ENCODE measurements around the gene CDR2. TPM values are rescaled to one million over a fixed set of nuclear protein-coding genes. Genes with fewer than 3 reads are reported as not detected.

CDR2 gene
- total and polyA plus RNA-seq, 9 of the 15 experiments (the other 6 are each of a cell fraction or from before 2014, with no cell fraction given): 4.6 to 30.3 (median 19.9) TPM

DNA sequence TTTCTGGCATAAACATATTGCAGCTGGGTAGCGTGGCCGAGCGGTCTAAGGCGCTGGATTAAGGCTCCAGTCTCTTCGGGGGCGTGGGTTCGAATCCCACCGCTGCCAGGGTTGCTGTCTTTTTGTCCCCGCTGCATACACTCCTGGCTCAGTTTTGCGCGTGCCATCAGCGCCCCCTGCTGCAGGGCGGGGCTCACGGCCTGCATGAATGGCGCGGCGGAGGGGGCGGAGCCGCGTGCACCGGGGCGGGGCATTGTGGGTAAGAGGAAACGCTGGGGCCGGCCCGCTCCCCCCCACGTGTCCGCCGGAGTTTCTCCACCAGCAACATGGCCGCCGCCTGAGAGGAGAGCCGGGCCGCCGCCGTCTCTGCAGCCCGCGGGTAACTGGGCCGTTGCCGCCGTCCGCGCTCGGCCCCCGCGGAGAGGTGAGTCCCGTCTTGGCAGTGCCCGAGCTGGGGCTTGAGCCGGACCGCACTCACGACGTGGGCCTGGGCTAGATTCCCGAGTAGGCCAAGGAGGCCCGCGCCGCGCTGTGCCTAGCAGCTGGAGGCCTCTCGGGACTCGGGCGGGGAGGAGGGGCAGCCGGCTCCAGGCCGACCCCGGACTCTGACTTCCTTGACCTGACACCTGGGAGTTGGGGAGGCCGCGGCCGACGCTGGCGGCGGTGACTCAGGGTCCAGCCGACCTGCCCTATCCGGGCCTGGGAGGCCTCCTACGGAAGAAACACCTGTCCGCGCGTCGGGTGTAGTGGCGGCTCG lies 77.1 kb downstream of the CDR2 start, which contains the start of gene POLR3E (continued):
- TF ChIP-seq, protein P1, sequence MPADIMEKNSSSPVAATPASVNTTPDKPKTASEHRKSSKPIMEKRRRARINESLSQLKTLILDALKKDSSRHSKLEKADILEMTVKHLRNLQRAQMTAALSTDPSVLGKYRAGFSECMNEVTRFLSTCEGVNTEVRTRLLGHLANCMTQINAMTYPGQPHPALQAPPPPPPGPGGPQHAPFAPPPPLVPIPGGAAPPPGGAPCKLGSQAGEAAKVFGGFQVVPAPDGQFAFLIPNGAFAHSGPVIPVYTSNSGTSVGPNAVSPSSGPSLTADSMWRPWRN (IDR thresholded peaks at IDR 0.05; ENCODE audit: low read depth): no peak
- TF ChIP-seq ILK (tag; IDR thresholded peaks at IDR 0.05; ENCODE audit: borderline replicate concordance, low read depth) (no peak), NRF1 (conservative IDR thresholded peaks at IDR 0.05 in 1 of 2, IDR thresholded peaks at IDR 0.05 in 1 of 2) (peak in 1 of 2 experiments; percentile 48; a peak in 3 of 4 replicates), SIN3B (IDR thresholded peaks at IDR 0.05; ENCODE audit: low read depth) (peak; percentile 78), ZNF253 (CRISPR knock-in tag; conservative IDR thresholded peaks at IDR 0.05) (no peak), PTBP1 (IDR thresholded peaks at IDR 0.05; ENCODE audit: low read depth, low read length) (no peak; the same call in 1 of the 2 replicates), BRF1 (IDR thresholded peaks at IDR 0.05; ENCODE audit: borderline replicate concordance, extremely low read depth, insufficient read length) (no peak), U2AF2 (optimal IDR thresholded peaks at IDR 0.05; ENCODE audit: low read depth, low read length) (no peak), LCOR (CRISPR knock-in tag; IDR thresholded peaks at IDR 0.05) (peak; percentile 98), CHD2 (IDR thresholded peaks at IDR 0.05; ENCODE audit: low read depth, low read length) (peak; percentile 62), CBX3 (IDR thresholded peaks at IDR 0.05; ENCODE audit: borderline replicate concordance in 1 of 2, low read length in 2 of 2) (peak in 1 of 2 experiments; percentile 68; a peak in 2 of 3 replicates), ESRRA (IDR thresholded peaks at IDR 0.05; ENCODE audit: borderline replicate concordance, low read depth) (peak; percentile 78; the same call in 1 of the 2 replicates), ARID2 (IDR thresholded peaks at IDR 0.05) (peak; percentile 83; the same call in 1 of the 2 replicates), RAD21 (CRISPR knock-in tag; conservative IDR thresholded peaks at IDR 0.05 in 1 of 2, IDR thresholded peaks at IDR 0.05 in 1 of 2) (peak; percentile 99), FOXK1 (CRISPR knock-in tag; IDR thresholded peaks at IDR 0.05; ENCODE audit: borderline replicate concordance) (0 out of 2 replicates have a peak, but pooled peaks have one; percentile 13), ZFP36 (IDR thresholded peaks at IDR 0.05; ENCODE audit: low read depth, low read length, partially characterized antibody) (peak; percentile 37), ZBTB43 (CRISPR knock-in tag; IDR thresholded peaks at IDR 0.05) (0 out of 2 replicates have a peak, but pooled peaks have one; percentile 67), FOXA3 (CRISPR knock-in tag; conservative IDR thresholded peaks at IDR 0.05 in 1 of 2, IDR thresholded peaks at IDR 0.05 in 1 of 2) (no peak), NFRKB (IDR thresholded peaks at IDR 0.05; ENCODE audit: low read depth) (0 out of 2 replicates have a peak, but pooled peaks have one; percentile 83)
- TF ChIP-seq, protein P2, sequence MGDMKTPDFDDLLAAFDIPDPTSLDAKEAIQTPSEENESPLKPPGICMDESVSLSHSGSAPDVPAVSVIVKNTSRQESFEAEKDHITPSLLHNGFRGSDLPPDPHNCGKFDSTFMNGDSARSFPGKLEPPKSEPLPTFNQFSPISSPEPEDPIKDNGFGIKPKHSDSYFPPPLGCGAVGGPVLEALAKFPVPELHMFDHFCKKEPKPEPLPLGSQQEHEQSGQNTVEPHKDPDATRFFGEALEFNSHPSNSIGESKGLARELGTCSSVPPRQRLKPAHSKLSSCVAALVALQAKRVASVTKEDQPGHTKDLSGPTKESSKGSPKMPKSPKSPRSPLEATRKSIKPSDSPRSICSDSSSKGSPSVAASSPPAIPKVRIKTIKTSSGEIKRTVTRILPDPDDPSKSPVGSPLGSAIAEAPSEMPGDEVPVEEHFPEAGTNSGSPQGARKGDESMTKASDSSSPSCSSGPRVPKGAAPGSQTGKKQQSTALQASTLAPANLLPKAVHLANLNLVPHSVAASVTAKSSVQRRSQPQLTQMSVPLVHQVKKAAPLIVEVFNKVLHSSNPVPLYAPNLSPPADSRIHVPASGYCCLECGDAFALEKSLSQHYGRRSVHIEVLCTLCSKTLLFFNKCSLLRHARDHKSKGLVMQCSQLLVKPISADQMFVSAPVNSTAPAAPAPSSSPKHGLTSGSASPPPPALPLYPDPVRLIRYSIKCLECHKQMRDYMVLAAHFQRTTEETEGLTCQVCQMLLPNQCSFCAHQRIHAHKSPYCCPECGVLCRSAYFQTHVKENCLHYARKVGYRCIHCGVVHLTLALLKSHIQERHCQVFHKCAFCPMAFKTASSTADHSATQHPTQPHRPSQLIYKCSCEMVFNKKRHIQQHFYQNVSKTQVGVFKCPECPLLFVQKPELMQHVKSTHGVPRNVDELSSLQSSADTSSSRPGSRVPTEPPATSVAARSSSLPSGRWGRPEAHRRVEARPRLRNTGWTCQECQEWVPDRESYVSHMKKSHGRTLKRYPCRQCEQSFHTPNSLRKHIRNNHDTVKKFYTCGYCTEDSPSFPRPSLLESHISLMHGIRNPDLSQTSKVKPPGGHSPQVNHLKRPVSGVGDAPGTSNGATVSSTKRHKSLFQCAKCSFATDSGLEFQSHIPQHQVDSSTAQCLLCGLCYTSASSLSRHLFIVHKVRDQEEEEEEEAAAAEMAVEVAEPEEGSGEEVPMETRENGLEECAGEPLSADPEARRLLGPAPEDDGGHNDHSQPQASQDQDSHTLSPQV (IDR thresholded peaks at IDR 0.05): peak; percentile 97
